ENCODE results near the gene UQCR10.

Gene UQCR10

DNA sequence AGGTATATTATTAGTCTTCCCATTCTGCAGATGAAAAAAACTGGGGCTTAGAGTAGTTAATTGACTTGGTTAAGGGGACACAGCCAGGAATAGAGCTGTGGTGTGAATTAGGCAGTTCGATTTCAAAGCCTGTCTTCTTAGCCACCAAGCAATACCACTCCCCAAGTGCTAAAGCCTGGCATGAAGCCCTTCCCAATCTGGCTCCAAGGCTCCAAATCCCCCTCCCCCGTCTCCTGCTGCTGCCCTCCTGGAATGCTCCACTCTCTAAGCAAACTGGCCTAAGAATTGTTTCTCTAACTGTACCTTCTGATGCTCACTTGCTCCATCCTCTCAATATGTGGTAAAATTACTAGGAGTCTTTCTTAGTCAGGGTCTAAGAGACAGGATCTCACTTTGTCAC is 52.3 kb downstream of the UQCR10 start:
- H3K9me3 ChIP-seq (ENCODE audit: control insufficient read depth, insufficient read depth, low read depth, low read length) = no peaks in the 10 kb centered on the region
- POLR2A ChIA-PET = no interaction called here
- H3K27ac ChIP-seq (ENCODE audit: extremely low read depth, low read depth, low read length) = no peak overlapping the region
- H3K36me3 ChIP-seq (ENCODE audit: control insufficient read depth in 2 of 2, insufficient read depth in 1 of 2, low read length in 2 of 2) = peaks cover 42 to 90% of the 10 kb centered on the region in 2 experiments; a peak in 2 of 3 replicates
- no peak overlapping the region for H3K4me3 ChIP-seq (ENCODE audit: low read depth, low read length)
- H3K4me1 ChIP-seq (ENCODE audit: control insufficient read depth, insufficient read depth, low read length) = peaks cover 6% of the 10 kb centered on the region
- TF ChIP-seq, protein P1, sequence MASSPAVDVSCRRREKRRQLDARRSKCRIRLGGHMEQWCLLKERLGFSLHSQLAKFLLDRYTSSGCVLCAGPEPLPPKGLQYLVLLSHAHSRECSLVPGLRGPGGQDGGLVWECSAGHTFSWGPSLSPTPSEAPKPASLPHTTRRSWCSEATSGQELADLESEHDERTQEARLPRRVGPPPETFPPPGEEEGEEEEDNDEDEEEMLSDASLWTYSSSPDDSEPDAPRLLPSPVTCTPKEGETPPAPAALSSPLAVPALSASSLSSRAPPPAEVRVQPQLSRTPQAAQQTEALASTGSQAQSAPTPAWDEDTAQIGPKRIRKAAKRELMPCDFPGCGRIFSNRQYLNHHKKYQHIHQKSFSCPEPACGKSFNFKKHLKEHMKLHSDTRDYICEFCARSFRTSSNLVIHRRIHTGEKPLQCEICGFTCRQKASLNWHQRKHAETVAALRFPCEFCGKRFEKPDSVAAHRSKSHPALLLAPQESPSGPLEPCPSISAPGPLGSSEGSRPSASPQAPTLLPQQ (tag by site-specific recombination; IDR thresholded peaks at IDR 0.05) = no peak
- TF ChIP-seq OVOL3 (tag by site-specific recombination; IDR thresholded peaks at IDR 0.05) = no peak
- no peak for TF ChIP-seq ZNF501 (tag by site-specific recombination; IDR thresholded peaks at IDR 0.05)
- no peak for TF ChIP-seq ZNF626 (tag by site-specific recombination; IDR thresholded peaks at IDR 0.05)
- TF ChIP-seq ZSCAN23 (tag by site-specific recombination; IDR thresholded peaks at IDR 0.05) = no peak
- no peak for TF ChIP-seq ZXDB (tag by site-specific recombination; IDR thresholded peaks at IDR 0.05)
- TF ChIP-seq, protein P2, sequence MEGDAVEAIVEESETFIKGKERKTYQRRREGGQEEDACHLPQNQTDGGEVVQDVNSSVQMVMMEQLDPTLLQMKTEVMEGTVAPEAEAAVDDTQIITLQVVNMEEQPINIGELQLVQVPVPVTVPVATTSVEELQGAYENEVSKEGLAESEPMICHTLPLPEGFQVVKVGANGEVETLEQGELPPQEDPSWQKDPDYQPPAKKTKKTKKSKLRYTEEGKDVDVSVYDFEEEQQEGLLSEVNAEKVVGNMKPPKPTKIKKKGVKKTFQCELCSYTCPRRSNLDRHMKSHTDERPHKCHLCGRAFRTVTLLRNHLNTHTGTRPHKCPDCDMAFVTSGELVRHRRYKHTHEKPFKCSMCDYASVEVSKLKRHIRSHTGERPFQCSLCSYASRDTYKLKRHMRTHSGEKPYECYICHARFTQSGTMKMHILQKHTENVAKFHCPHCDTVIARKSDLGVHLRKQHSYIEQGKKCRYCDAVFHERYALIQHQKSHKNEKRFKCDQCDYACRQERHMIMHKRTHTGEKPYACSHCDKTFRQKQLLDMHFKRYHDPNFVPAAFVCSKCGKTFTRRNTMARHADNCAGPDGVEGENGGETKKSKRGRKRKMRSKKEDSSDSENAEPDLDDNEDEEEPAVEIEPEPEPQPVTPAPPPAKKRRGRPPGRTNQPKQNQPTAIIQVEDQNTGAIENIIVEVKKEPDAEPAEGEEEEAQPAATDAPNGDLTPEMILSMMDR (tag by site-specific recombination; IDR thresholded peaks at IDR 0.05) = no peak
- no peak for TF ChIP-seq ZNF10 (tag by site-specific recombination; IDR thresholded peaks at IDR 0.05)
- TF ChIP-seq, protein P3, sequence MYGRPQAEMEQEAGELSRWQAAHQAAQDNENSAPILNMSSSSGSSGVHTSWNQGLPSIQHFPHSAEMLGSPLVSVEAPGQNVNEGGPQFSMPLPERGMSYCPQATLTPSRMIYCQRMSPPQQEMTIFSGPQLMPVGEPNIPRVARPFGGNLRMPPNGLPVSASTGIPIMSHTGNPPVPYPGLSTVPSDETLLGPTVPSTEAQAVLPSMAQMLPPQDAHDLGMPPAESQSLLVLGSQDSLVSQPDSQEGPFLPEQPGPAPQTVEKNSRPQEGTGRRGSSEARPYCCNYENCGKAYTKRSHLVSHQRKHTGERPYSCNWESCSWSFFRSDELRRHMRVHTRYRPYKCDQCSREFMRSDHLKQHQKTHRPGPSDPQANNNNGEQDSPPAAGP (tag by site-specific recombination; IDR thresholded peaks at IDR 0.05) = no peak
- TF ChIP-seq ZNF132 (tag by site-specific recombination; IDR thresholded peaks at IDR 0.05; ENCODE audit: borderline replicate concordance) = no peak
- no peak for TF ChIP-seq ZNF292 (tag by site-specific recombination; IDR thresholded peaks at IDR 0.05; ENCODE audit: borderline replicate concordance, low read depth)
- TF ChIP-seq ZNF843 (tag by site-specific recombination; IDR thresholded peaks at IDR 0.05) = no peak
- TF ChIP-seq ZNF23 (tag by site-specific recombination; IDR thresholded peaks at IDR 0.05; ENCODE audit: borderline replicate concordance) = no peak
- no peak for TF ChIP-seq ZNF311 (tag by site-specific recombination; IDR thresholded peaks at IDR 0.05; ENCODE audit: borderline replicate concordance)
- CTCF ChIA-PET = interaction anchor here (0.7 to 2.6 kb wide), 3 partner anchors 21 to 284 kb away, joined by 3 to 24 read pairs (median 5); no protein-coding TSS in a partner anchor

Measured in HEK293 (cell line).